Posterior cingulate gyrus (tissue), 11 donors: ENCODE measurements around the gene ACSL3.

Experiments
- DNase-seq, 10 donors: peaks; one replicate each; pipeline versions ENCODE4 v3.0.0 to v3.0.0-alpha.2; 2020 to 2021; ENCODE audit warnings: mixed read lengths in 3 of 10
- intact Hi-C: fragments of 100-400 bp; cut with DNase I; formaldehyde crosslinking; loops from one replicate; pipeline ENCODE4 v1.15.1; 2023

The ACSL3 gene

DNA sequence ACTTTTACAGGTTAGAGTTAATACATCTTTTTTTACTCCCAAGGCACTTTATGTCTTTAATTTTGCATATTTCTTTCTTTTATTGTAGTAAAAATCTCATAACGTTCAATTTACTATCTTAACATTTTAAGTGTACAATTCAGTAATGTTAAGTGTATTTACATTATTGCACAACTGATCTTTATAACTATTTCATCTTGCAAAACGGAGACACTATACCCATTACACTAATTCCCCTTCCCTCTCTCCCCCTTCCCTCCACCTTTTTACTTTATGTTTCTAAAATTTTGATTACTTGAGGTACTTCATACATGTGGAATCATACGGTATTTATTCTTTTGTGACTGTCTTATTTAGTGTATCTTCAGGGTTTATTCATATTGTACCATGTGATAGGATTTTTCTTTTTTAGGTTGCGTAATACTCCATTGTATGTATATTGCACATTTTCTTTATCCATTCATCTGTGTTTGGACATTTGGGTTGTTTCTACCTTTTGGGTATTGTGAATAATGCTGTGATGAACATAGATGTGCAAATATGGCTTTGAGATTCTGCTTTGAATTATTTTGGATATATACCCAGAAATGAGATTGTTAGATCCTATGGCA is 75.0 kb downstream of the ACSL3 start:
- DNase-seq = no peak
- intact Hi-C loops = no loop called here

DNA sequence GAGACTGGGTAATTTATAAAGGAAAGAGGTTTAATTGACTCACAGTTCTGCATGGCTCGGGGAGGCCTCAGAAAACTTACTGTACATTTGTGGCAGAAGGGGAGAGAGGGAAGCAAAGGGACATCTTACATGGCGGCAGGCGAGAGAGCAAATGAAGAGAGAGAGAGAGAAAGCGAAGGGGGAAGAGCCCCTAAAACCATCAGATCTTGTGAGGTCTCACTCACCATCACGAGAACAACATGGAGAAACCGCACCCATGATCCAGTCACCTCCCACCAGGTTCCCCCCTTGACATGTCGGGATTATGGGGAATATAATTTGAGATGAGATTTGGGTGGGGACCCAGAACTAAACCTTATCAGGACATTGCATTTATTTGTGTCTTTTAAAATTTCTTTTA is 75.9 kb downstream of the ACSL3 start:
- no peak for DNase-seq
- intact Hi-C loops = no loop called here

DNA sequence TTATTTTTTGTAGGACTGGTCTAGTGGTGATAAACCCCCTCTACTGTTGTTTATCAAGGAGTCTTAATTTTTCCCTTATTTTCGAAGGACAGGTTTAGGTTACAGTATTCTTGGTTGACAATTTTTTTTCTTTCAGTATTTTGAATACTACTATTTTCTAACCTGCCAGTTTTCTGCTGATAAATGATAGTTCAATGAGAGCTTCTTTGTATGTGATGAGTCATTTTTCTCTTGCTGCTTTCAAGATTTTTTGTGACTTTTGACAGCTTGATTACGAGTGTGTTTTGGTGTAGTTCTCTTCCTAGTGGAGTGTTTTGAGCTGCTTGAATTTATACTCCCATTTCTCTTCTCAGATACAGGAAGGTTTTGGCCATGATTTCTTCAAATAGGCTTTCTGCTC is 77.5 kb downstream of the ACSL3 start:
- no peak for DNase-seq
- intact Hi-C loops = no loop called here

DNA sequence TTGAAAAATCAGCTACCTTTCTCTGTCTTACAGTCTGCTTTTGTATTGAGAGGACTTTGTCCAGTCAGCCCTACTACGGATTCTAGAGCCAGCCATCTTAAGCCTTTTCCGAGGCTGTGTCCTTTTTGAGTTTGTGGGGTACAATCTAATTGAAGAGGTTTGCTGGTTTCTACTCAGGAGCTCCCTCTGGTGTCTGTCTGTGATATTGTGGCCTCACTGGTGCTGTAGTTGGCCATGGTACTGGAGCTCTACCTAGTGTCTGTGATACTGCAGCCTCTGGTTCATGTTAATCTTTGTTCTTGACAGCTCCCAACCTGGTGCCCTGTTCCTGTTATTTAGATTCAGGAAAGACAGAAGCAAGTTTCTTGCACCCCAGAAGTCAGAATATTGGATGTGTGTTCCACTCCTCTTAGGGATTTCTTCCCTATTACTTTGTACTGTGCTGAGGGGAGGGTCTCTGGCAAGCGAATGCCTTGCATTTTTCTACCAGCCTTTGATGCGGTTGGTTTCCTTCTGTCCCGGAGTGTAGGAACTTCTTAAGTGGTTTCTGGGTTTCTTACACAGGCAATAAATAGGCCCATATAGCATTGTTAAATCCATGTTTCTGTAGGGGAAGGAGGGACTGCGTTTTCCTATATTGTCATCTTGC is 78.5 kb downstream of the ACSL3 start:
- peak in 5 of 10 donors; percentile 22 to 73 (median 41) for DNase-seq
- intact Hi-C loops = no loop called here

DNA sequence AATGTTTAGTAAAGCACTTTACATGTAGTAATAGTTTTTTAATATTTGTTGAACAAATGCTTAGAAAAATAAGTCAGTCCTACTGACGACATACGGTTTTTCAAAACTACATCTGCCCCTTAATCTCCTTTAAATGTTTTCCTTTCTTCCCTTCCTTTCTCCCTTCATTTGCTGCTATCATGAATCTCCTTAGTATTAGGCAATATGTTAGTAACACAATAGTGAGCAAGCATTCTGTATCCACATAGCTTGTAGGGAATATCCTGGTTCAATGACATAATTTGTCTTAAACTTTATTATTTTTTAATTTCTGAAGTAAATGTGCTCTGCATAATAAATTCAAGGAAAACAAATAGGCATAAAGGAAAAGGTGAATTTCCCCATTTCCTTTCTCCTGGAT is 79.1 kb downstream of the ACSL3 start:
- intact Hi-C loops = no loop called here

DNA sequence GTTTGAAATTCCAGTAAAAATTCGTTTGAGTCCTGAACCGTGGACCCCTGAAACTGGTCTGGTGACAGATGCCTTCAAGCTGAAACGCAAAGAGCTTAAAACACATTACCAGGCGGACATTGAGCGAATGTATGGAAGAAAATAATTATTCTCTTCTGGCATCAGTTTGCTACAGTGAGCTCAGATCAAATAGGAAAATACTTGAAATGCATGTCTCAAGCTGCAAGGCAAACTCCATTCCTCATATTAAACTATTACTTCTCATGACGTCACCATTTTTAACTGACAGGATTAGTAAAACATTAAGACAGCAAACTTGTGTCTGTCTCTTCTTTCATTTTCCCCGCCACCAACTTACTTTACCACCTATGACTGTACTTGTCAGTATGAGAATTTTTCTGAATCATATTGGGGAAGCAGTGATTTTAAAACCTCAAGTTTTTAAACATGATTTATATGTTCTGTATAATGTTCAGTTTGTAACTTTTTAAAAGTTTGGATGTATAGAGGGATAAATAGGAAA is 80.7 kb downstream of the ACSL3 start:
- no peak for DNase-seq
- intact Hi-C loops = no loop called here

More for the DNA sequence above, 79.1 kb downstream of the ACSL3 start:
- no peak for DNase-seq

DNA sequence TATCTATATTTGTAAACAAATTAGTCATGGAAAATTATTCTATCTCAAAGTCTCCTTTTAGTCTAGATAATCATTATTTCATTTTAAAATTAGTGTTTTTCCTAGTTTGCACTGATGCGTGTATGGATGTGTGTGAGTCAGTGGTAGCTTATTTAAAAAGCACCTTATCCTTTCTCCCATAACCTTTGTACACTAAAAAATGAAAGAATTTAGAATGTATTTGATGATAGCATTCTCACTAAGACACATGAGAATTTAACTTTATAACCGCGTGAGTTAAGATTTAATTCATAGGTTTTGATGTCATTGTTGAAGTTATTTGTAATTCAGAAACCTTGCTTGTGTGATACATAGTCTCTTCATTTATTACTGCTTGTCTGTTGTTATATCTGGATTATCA is 81.7 kb downstream of the ACSL3 start:
- no peak for DNase-seq
- intact Hi-C loops = no loop called here

DNA sequence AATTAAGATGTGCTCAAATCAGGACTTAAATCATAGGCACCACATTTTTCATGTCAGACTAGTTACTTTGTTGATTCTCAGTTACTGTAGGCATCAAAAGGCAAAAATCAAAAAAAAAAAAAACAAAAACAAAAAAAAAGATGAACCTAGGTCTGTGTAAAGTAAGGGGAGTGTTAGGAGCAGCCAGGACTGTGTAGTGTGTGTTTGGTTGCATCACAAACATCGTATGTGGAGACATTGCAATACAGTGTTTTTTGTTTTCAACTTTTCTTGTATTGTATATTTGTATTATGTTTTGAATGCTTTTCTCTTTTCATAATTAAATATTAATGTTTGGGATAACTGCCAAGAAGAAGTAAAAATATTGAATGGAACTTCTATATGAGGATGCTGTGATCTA is 82.1 kb downstream of the ACSL3 start:
- DNase-seq = no peak
- intact Hi-C loops = no loop called here

DNA sequence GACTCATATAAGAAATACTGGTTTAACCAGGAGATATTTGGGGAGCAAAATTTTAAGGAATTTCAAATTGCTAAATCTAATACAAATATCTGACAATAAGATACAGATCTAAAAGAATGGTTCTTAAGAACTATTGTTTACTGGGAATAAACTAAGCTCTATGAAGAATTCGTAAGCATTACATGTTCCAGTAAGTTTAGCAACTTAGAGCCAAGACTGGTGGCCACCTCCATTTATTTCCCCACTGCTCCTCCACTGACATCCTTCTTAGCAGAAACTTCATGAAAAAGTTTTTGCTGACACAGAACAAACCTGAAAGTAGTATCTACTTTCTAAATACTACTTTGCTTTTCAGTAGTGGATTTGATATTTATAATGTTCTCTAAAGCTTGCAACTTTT is 83.0 kb downstream of the ACSL3 start:
- DNase-seq = no peak
- intact Hi-C loops = no loop called here

DNA sequence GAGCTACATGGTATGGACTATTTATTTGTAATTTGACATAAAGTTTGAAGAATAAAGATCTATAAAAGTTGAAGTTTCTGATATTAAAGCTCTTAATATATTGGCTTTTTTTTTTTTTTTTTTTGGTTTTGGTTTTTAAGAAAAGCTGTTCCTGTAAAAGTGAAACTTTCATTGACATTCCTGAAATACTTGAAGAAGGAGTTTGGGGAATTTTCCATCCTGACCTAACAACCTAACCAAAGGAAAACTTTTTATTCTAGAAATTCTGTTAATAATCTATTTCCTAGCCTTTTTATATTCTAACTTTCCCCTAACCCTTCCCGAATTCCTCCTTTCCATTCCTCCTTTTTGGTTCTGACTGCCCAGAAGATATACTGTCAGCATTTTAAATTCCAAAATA is 83.7 kb downstream of the ACSL3 start:
- intact Hi-C loops = no loop called here
- no peak for DNase-seq

DNA sequence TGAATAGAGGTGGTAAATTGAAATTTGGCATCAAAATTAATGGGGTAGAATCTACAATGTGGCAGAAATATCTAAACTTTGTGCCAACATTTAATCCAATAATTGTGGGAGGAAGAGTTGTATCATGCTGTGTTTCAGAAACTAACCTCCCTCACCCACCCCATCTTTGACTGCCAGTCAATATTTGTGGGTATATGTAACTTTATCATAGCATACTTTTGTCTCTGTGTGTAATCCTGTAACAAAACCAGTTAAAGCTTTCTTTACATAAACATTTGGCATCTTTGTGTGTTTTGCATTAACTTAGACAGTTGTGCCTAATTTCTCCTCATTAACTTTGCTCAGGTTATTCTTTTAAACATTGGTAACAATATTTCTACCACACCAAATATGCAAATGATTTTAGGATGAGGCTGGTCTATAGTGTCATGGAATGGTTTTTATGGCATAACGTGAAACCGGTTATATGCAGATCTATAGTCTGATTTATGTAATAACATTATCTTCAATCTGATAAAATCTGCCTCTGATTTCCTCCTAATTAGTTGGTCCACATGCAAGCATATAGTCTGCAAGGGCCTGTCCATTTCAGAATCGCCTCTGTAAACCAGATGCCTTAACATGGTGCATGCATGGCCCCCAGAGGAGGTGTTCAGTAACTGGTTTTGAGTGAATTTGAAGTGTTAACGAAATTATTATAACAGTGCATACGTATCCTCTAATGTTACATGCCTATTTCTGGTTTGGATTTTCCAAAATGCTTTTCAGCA is 84.3 kb downstream of the ACSL3 start:
- intact Hi-C loops = no loop called here
- DNase-seq = no peak

DNA sequence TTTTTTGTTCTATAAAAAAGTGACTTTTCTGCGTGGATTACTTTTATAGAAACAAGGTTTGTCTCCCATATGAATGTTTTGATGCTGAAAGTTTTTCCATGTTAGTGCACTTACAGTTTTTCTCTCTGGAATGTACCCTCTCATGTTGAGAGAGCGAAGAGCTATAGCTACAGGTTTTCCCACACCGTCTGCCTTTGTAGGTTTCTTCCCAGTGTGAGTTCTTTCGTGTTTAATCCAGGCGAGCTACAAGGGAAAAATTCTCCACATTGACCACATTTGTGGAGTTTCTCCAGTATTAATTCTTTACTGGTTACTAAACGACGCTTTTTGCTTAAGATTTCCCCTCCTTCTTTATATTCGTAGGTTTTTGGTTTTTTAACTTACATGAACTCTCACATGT is 85.1 kb downstream of the ACSL3 start:
- intact Hi-C loops = no loop called here
- no peak for DNase-seq

DNA sequence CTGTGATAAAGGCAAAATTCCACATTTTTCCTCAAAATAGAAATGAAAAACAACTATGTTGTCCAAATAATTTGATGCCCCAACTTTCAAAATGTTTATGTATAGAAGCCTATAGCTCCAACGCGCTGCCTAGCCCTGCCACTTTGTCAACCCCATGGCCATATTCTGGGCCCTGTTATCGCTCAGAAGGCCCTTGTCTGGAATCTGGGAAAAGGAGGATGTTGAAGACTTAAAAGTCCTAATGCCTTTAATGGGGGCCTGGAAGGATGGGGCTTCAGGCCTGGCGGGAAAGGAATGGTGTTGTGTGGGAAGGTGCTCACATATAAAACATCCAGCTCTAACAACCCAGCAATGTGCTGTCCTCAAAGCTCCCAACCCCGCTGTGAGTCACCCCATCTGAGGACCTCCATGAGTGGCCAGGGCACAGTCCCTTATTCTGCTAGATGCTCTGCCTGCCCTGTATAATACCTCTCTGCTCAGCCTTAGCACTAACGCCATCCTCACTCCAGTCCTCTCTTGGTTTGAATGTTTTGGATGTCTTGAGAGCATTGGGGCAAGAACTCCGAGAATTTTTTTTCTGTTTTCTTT is 86.0 kb downstream of the ACSL3 start:
- intact Hi-C loops = no loop called here

DNA sequence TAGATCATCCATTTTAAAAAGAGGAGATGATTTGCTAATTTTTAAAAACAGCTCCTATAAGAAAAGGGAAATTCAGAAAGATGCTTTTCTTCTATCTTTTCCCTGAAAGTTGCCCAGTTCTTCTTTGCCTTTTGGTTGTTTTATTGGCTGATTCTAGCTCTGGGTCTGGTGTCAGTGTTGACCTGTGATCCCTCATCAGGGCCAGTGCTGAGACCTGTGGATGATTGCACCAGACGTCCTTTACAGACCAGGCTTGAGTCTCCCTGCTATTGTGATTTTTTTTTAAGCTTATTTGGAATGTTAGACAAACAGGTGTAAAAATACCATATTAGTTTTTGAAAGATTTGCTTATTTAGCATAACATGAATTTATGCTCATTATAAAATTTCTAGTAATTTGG is 88.2 kb downstream of the ACSL3 start:
- intact Hi-C loops = no loop called here
- DNase-seq = no peak

More for the DNA sequence above, 86.0 kb downstream of the ACSL3 start:
- DNase-seq = no peak

DNA sequence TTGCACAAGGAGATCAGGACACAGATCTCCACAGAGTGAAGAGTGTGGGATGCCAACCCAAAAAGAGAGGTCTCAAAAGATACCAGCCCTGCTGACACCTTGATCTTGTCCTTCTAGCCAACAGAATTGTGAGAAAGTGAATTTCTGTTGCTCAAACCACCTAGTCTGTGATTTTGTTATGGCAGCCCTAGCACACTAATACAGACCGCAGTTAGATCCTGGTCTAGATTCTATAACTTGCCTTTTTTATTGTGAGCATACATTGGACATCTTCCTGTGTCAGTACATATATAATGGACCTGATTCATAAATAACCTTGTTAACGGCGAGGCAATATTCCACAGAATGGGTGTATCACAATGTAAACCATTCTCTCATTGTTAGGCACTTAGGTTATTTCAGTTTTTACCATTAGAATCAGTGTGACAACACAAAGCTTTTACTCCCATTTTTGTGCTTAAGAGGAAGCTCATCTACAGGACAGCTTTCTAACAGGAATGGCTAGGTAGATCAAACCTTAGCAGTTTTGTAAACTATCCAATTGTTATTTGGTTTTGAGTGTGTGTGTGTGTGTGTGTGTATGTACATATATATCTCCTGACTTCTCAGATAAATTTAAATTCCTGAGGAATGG is 89.0 kb downstream of the ACSL3 start:
- no peak for DNase-seq
- intact Hi-C loops = no loop called here

DNA sequence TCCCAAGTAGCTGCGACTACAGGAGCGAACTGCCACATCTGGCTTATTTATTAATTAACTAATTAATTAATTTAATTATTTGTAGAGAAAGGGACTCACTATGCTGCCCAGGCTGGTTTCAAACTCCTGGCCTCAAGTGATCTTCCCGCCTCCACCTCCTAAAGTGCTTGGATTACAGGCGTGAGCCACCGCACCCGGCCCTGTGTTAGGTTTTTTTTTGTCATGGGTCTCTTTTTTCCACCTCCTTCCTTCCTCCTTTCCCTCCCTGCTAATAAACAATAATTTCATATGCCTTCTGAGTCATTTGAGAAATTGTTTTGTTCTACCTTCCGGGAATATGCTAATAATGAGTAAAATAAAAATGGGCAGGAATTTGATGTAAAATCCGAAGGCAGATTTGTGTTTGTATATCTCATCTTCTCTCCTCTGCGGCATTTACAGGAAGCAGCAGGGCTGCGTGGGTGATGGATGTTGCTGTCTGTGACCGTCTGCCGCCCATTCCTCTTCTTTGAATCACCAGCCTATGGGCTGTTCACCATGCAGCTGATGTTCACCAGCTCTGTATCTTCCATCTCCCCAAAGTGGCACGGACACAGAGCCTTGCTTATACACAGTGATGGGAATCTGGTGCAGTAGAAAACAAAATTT is 89.9 kb downstream of the ACSL3 start:
- DNase-seq = peak in 4 of 10 donors; percentile 14 to 76 (median 60)
- intact Hi-C loops = no loop called here

DNA sequence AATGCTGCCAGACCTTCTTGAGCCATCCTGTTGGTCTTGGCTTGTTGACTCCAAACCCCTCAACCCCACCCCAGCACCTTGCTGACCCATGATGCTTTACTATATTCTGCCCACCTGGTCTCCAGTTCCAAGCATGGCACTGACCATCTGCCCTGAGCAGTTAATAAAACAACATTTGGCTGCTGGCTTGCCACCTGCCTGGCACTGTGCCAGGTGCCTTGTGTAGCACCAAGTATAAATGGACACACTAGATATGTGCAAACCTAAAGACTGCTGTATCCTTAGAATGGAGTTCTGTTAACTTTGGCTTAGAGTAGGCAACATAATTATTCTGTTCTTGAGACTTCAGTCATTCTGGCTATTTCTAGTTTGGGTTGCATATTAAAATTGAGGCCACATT is 91.4 kb downstream of the ACSL3 start:
- no peak for DNase-seq
- intact Hi-C loops = no loop called here

DNA sequence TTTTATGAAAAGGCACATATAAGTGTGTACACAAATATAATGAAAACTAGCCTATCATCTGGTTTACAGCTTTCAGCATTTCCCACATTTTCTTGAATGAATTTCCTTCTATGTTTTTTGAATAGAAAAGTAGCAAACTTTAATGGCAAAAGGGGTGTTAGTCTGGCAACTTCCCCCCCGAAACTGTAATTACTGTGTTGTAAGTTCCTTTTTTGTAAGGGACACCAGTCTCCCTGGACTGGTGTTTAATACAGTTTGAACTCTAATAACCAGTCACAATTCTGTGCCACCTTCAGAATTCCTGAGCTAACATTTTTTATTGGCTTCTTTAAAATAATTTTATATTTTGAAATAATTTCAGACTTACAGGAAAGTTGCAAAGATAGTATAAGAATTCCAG is 94.2 kb downstream of the ACSL3 start:
- intact Hi-C loops = no loop called here

DNA sequence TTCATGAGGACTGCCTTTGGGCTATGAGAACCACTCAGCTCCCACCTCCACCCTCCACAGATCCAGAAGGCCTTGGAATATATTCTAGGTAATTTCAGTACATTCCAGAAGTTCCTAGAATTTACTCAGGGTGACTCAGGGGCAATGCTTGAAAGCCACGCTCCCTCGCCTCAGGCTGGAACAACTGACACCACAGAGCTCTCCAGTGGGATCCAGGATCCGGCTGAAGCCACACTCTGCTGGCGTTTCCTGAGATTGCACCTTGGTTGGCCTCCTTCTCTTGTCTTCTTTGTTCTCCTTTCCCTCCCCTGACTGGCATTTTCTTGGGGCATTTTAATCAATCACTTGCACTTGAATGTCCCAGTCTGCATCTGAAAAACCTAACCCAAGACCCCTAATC is 98.5 kb downstream of the ACSL3 start:
- no peak for DNase-seq
- intact Hi-C loops = no loop called here

More for the DNA sequence above, 94.2 kb downstream of the ACSL3 start:
- no peak for DNase-seq

DNA sequence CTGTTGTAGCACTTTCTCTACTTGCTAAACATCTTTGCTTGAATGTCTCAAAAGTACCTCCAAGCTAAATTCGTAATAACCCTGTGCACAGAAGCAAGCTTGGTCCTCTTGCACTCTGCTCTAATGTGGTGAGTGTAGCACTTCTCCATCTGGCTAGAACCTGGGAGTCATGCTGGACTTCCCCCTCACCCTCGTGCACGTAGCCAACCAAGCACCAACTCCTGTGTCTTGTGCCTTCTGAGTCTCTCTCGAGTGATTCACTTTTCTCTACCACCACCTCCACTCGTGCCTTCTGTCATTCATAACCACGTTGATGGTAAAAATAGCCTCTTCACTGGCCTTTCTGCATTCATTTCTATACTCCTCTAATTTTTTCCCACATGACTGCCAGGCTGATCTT is 99.3 kb downstream of the ACSL3 start:
- intact Hi-C loops = no loop called here
- DNase-seq = peak in 1 of 10 donors; percentile 82
